Stimulated activated CD4-positive, alpha-beta T cell treated with anti-CD3 and anti-CD28 coated beads, Interleukin-4, amount 100 ng/mL, for 1 hour (primary cell): ENCODE measurements around the gene DCAF8.
"Not testable (repeated sequence)": the region's sequence is repeated elsewhere in the genome, so short reads cannot be mapped to it uniquely, and the experiment has no call there.

Source experiments
- DNase-seq: peaks from one replicate; pipeline ENCODE4 v3.0.0-alpha.2; 2020

The DCAF8 gene

GRCh38 chr1:160261893-160262794, at the start of gene DCAF8:
DCAF8 (minus strand) TSS chr1:160262549; CDS start chr1:160244008, 18,541 bp downstream.
- DNase-seq, result peak; percentile 98

- DNase-seq, result no peak
These were observed 47.2 kb upstream of the DCAF8 start for GRCh38 chr1:160309571-160309970.

GRCh38 chr1:160309185-160309557, 46.8 kb upstream of the DCAF8 start:
- no peak for DNase-seq

GRCh38 chr1:160308451-160309184, 46.3 kb upstream of the DCAF8 start:
- no peak for DNase-seq

GRCh38 chr1:160307118-160307791, 44.9 kb upstream of the DCAF8 start:
- no peak for DNase-seq

GRCh38 chr1:160300173-160300572, 37.8 kb upstream of the DCAF8 start:
- no peak for DNase-seq

- no peak for DNase-seq
These were observed 33.7 kb upstream of the DCAF8 start for GRCh38 chr1:160296036-160296435.

- DNase-seq, result no peak
These were observed 30.9 kb upstream of the DCAF8 start for GRCh38 chr1:160293020-160293968.

- DNase-seq, result peak; percentile 45
These were observed 29.2 kb upstream of the DCAF8 start for GRCh38 chr1:160291248-160292220.

- DNase-seq, result not testable (repeated sequence)
These were observed 25.4 kb upstream of the DCAF8 start for GRCh38 chr1:160287769-160288168.

- no peak for DNase-seq
These were observed 23.2 kb upstream of the DCAF8 start for GRCh38 chr1:160285506-160285905.

GRCh38 chr1:160284782-160285344, 22.5 kb upstream of the DCAF8 start, which contains the start of gene PEX19:
PEX19 (minus strand) TSS chr1:160285133; CDS start chr1:160285124, 9 bp downstream.
- peak; percentile 92 for DNase-seq

GRCh38 chr1:160284220-160284781, 22.0 kb upstream of the DCAF8 start:
- DNase-seq, result peak; percentile 4

- DNase-seq, result no peak
These were observed 20.5 kb upstream of the DCAF8 start for GRCh38 chr1:160282807-160283206.

GRCh38 chr1:160277987-160278386, 15.6 kb upstream of the DCAF8 start:
- no peak for DNase-seq

- DNase-seq, result no peak
These were observed 15.0 kb upstream of the DCAF8 start for GRCh38 chr1:160277330-160277729.

GRCh38 chr1:160271025-160271424, 8.7 kb upstream of the DCAF8 start:
- DNase-seq, result no peak

- no peak for DNase-seq
These were observed 5.1 kb upstream of the DCAF8 start for GRCh38 chr1:160267284-160267991.

- DNase-seq, result no peak
These were observed 2.5 kb upstream of the DCAF8 start for GRCh38 chr1:160264795-160265307.
